Endodermal cell (in vitro differentiated cells): Measurements from ENCODE around the gene E2F6. TPM values are rescaled to one million over a fixed set of nuclear protein-coding genes. Genes with fewer than 3 reads are reported as not detected.
A peak's percentile ranks its signal among the peaks of the same experiment; 100 is the strongest.

Experiments used
- DNase-seq: peaks from one replicate; pipeline ENCODE4 v3.0.0-alpha.2; 2017
- H3K27ac ChIP-seq: 2 replicates; pipeline ENCODE4 v1.5.1; 2013; ENCODE audit warnings: mild to moderate bottlenecking, low read depth, low read length, moderate library complexity
- H3K27me3 ChIP-seq: 2 replicates; pipeline ENCODE4 v1.6.1; 2013; ENCODE audit warnings: mild to moderate bottlenecking, low read length, moderate library complexity; ENCODE audit not compliant: insufficient read depth, control insufficient read depth, poor library complexity, severe bottlenecking
- H3K36me3 ChIP-seq: 2 replicates; pipeline ENCODE4 v1.7.0; 2013; ENCODE audit warnings: mild to moderate bottlenecking, low read length, moderate library complexity; ENCODE audit not compliant: control insufficient read depth, insufficient read depth
- H3K4me1 ChIP-seq: one replicate; pipeline ENCODE4 v1.7.0; 2013; ENCODE audit warnings: low read length; ENCODE audit not compliant: control insufficient read depth, insufficient read depth
- H3K4me3 ChIP-seq: 2 replicates; pipeline ENCODE4 v1.5.1; 2013; ENCODE audit warnings: mild to moderate bottlenecking, low read length, moderate library complexity
- H3K9ac ChIP-seq: 2 replicates; pipeline ENCODE4 v1.6.1; 2013; ENCODE audit warnings: mild to moderate bottlenecking, low read length, moderate library complexity; ENCODE audit not compliant: poor library complexity, severe bottlenecking; ENCODE audit errors: extremely low read depth
- H3K9me3 ChIP-seq: 2 replicates; pipeline ENCODE4 v1.6.1; 2013; ENCODE audit warnings: mild to moderate bottlenecking, low read length, moderate library complexity; ENCODE audit not compliant: control insufficient read depth
- H3K27ac Mint-ChIP-seq: 2 replicates; pipeline ENCODE4 v1.8.0; 2020; ENCODE audit warnings: mixed read lengths
- H3K27me3 Mint-ChIP-seq: 2 replicates; pipeline ENCODE4 v1.8.0; 2021; ENCODE audit warnings: mild to moderate bottlenecking, mixed read lengths; ENCODE audit not compliant: insufficient read depth
- H3K36me3 Mint-ChIP-seq: 2 replicates; pipeline ENCODE4 v1.8.0; 2020; ENCODE audit warnings: low read depth, mixed read lengths
- H3K4me1 Mint-ChIP-seq: 2 replicates; pipeline ENCODE4 v1.8.0; 2020; ENCODE audit warnings: mixed read lengths
- H3K4me3 Mint-ChIP-seq: 2 replicates; pipeline ENCODE4 v1.8.0; 2020; ENCODE audit warnings: mild to moderate bottlenecking, moderate library complexity, mixed read lengths
- H3K9me3 Mint-ChIP-seq: 2 replicates; pipeline ENCODE4 v1.8.0; 2020; ENCODE audit warnings: mild to moderate bottlenecking, mixed read lengths
- WGBS, 2 experiments: methylation state at CpG; one replicate each; pipeline versions ENCODE4 v1.1.5 to v1.1.7; 2013; ENCODE audit warnings: missing lambda C conversion rate in 2 of 2, mixed read lengths in 1 of 2; ENCODE audit not compliant: insufficient coverage in 1 of 2, insufficient read length in 1 of 2; 5-methylcytosine and 5-hydroxymethylcytosine counted together
- total RNA-seq, 2 donors: library from RNA; stranded (reverse); fragmentation: NEBNext Ultra II Directional in 1 of 2; extraction: Animal tissue kit (Norgen Biotek cat#: 25700) in 1 of 2; gene quantifications; 2 replicates in 1 of 2; 3 replicates in 1 of 2; pipeline ENCODE4 v1.2.1, GENCODE V29; 2021
- TF ChIP-seq, protein P1 (sequence below): fragments of 200-600 bp; sonication (generic); conservative IDR thresholded peaks from 2 replicates; pipeline ENCODE4 v1.5.0; 2021; ENCODE audit warnings: antibody characterized with exemption, mild to moderate bottlenecking

E2F6 gene
- total RNA-seq, 2 donors from 2014 or later = 24.9 to 30.3 TPM

DNA sequence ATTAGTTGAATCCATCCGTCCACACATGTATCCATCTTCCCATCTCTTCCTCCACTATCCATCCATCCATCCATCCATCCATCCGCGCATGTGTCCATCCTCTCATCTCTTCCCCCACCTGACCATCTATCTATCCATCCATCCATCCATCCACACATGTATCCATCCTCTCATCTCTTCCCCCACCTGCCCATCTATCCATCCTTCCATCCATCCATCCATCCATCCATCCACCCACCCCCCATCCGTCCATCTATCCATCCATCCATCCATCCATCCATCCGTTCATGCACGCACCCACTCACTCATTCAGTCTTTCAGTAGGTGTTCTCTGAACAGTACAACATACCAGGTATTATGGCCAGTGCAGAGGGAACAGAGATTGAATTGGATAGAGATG lies 48.9 kb upstream of the E2F6 start:
- Mint-ChIP-seq H3K27me3 (no peaks in the 10 kb centered on the region), H3K4me3 (peak overlapping the region; percentile 24), H3K4me1 (peaks cover 57% of the 10 kb centered on the region), H3K27ac (no peak overlapping the region), H3K9me3 (no peaks in the 10 kb centered on the region), H3K36me3 (peaks cover 18% of the 10 kb centered on the region)
- peak overlapping the region; percentile 31 for H3K9ac ChIP-seq
- H3K9me3 ChIP-seq = peaks cover 6% of the 10 kb centered on the region
- H3K27ac ChIP-seq = peak overlapping the region; percentile 77
- H3K4me3 ChIP-seq = peak overlapping the region; percentile 0
- no peaks in the 10 kb centered on the region for H3K27me3 ChIP-seq
- WGBS, 2 experiments = 95 to 96% methylated on average over 3 to 6 of the region's 6 CpGs
- TF ChIP-seq, protein P1, sequence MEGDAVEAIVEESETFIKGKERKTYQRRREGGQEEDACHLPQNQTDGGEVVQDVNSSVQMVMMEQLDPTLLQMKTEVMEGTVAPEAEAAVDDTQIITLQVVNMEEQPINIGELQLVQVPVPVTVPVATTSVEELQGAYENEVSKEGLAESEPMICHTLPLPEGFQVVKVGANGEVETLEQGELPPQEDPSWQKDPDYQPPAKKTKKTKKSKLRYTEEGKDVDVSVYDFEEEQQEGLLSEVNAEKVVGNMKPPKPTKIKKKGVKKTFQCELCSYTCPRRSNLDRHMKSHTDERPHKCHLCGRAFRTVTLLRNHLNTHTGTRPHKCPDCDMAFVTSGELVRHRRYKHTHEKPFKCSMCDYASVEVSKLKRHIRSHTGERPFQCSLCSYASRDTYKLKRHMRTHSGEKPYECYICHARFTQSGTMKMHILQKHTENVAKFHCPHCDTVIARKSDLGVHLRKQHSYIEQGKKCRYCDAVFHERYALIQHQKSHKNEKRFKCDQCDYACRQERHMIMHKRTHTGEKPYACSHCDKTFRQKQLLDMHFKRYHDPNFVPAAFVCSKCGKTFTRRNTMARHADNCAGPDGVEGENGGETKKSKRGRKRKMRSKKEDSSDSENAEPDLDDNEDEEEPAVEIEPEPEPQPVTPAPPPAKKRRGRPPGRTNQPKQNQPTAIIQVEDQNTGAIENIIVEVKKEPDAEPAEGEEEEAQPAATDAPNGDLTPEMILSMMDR = no peak
- DNase-seq = no peak
- peaks cover 37% of the 10 kb centered on the region for H3K36me3 ChIP-seq
- peaks cover 11% of the 10 kb centered on the region for H3K4me1 ChIP-seq

DNA sequence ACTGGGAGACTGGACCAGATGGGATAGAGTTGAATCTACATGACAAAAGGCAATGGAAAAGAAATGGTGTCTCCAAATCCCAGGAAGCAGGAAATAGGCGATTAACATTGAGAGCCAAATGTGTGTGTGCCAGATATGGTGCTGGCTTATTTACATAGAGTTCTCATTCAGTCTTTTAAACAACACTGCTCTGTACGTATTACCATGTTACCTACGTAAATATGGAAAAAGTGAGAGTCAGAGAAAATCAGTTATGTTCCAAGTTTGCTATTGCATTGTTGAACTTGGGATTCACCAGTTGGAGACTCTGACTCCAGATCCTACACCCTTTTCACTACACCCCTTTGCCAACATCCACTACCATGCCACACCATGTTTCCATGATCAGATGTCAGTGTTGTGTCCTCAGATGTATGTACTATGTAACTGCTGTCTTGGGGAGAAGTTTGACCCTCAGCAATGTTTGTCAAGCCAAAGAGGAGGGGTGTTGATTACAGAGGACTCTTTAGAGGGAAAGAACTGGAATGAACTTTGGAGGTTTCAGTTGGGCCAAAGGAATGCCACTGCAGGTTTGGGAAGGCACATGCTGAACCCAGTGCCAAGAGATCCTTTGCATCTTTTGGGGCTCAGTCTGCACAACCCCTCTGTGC lies 48.2 kb upstream of the E2F6 start:
- H3K27me3 Mint-ChIP-seq = no peaks in the 10 kb centered on the region
- H3K27me3 ChIP-seq = no peaks in the 10 kb centered on the region
- peaks cover 24% of the 10 kb centered on the region for H3K36me3 Mint-ChIP-seq
- TF ChIP-seq, protein P1 = no peak
- H3K4me3 Mint-ChIP-seq = no peak overlapping the region
- no peaks in the 10 kb centered on the region for H3K9me3 Mint-ChIP-seq
- H3K27ac ChIP-seq = no peak overlapping the region
- H3K9me3 ChIP-seq = peaks cover 6% of the 10 kb centered on the region
- no peak overlapping the region for H3K9ac ChIP-seq
- no peak overlapping the region for H3K27ac Mint-ChIP-seq
- H3K4me3 ChIP-seq = no peak overlapping the region
- peaks cover 11% of the 10 kb centered on the region for H3K4me1 ChIP-seq
- DNase-seq = no peak
- WGBS, 2 experiments = 96 to 100% methylated on average over 2 to 3 of the region's 3 CpGs
- H3K36me3 ChIP-seq = peaks cover 44% of the 10 kb centered on the region
- H3K4me1 Mint-ChIP-seq = peaks cover 57% of the 10 kb centered on the region

DNA sequence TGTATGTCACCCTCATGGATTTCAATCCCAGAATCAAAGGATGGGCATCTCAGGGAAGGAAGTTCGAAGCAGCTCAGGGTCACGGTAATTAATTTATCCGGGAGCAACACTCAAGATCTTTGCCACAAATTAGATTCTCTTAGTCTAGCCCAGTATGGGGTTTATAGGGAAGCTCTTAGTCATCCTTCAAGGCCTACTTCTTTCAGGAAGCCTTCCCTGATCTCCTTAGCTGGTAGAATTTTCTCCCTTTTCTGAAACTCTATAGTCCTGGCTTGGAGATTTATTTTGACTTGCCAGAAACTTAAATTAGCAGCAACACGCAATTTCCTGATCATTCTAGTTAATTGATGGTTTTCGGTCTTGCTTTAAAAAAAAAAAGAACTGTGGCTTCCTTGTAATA lies 47.4 kb upstream of the E2F6 start:
- 93 to 98% methylated on average over 5 of the region's 5 CpGs for WGBS, 2 experiments
- peak overlapping the region; percentile 53 for H3K27ac Mint-ChIP-seq
- H3K4me1 ChIP-seq = peaks cover 11% of the 10 kb centered on the region

More for the DNA sequence above, 47.4 kb upstream of the E2F6 start:
- Histone ChIP-seq H3K27ac (no peak overlapping the region), H3K9me3 (no peaks in the 10 kb centered on the region), H3K36me3 (peaks cover 50% of the 10 kb centered on the region), H3K4me3 (no peak overlapping the region), H3K27me3 (no peaks in the 10 kb centered on the region), H3K9ac (no peak overlapping the region)
- DNase-seq = no peak
- H3K4me1 Mint-ChIP-seq = peaks cover 57% of the 10 kb centered on the region
- H3K4me3 Mint-ChIP-seq = no peak overlapping the region
- peaks cover 27% of the 10 kb centered on the region for H3K36me3 Mint-ChIP-seq
- H3K27me3 Mint-ChIP-seq = no peaks in the 10 kb centered on the region
- no peaks in the 10 kb centered on the region for H3K9me3 Mint-ChIP-seq
- TF ChIP-seq, protein P1 = no peak
